ENCODE data around the gene SPRING1.

Gene SPRING1

DNA sequence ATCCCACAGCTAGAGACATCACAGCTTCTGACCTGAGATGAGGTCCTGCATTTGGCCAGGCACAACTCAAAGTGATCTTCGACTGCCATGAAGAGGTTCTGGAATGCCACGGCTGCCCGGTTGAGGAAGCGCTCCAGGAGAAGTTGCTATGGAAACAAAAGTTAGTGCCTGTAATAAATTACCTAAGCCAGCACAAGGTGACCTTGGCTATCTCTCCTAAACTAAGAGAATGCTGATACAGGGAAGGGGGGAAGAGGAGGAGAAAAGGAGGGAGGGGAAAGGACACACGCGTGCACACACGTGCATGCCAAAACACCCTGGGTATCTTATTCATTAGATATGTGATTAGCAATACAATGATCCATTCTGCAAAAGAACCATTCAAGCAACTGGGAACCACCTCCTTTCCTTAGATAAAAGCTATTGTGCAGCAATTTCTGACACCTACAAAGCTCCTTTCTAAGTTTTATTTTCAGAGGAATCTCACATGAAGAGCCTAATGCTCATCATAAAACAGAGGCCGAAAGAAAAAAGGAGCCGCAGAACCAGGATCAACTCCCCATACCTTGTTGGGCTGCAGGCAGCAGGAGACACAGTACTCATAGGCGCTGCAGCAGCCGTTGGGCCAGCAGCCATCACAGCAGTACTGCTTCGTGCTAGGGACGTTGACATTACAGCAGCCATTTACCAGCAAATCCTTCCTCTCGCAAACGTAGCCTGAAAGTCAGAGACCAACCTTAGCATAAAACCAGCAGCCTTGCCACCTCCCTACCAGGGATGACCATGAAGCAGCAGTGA, 17.9 kb downstream of the SPRING1 start:
- no peaks in the 10 kb centered on the region for H3K27me3 ChIP-seq (ENCODE audit: insufficient read depth, low read length, poor library complexity, severe bottlenecking)
- no peak overlapping the region for H3K4me3 ChIP-seq (ENCODE audit: low read length, poor library complexity, severe bottlenecking)
- no peaks in the 10 kb centered on the region for H4K20me1 ChIP-seq (ENCODE audit: insufficient read depth, low read length, poor library complexity, severe bottlenecking)
- H3K79me2 ChIP-seq (ENCODE audit: insufficient read depth, low read length): peaks cover 6% of the 10 kb centered on the region
- H3K4me2 ChIP-seq (ENCODE audit: low read depth, low read length, poor library complexity, severe bottlenecking): no peak overlapping the region
- H3K36me3 ChIP-seq (ENCODE audit: insufficient read depth, low read length): peaks cover 77% of the 10 kb centered on the region
- no peaks in the 10 kb centered on the region for H3K9me2 ChIP-seq (replicated peaks; ENCODE audit: low read depth, low read length)
- no peaks in the 10 kb centered on the region for H3K4me1 ChIP-seq (ENCODE audit: insufficient read depth, low read length, poor library complexity, severe bottlenecking)
- no peaks in the 10 kb centered on the region for H3F3A ChIP-seq (ENCODE audit: low read depth)
- no peak overlapping the region for H2AFZ ChIP-seq (ENCODE audit: low read length)
- H3K9me3 ChIP-seq (ENCODE audit: insufficient read depth, low read depth, low read length): no peaks in the 10 kb centered on the region
- no peak overlapping the region for H3K9ac ChIP-seq (ENCODE audit: low read depth, low read length, poor library complexity, severe bottlenecking)
- TF ChIP-seq EZH2phosphoT487 (IDR thresholded peaks at IDR 0.05; ENCODE audit: borderline replicate concordance): no peak
- TF ChIP-seq, protein P1, sequence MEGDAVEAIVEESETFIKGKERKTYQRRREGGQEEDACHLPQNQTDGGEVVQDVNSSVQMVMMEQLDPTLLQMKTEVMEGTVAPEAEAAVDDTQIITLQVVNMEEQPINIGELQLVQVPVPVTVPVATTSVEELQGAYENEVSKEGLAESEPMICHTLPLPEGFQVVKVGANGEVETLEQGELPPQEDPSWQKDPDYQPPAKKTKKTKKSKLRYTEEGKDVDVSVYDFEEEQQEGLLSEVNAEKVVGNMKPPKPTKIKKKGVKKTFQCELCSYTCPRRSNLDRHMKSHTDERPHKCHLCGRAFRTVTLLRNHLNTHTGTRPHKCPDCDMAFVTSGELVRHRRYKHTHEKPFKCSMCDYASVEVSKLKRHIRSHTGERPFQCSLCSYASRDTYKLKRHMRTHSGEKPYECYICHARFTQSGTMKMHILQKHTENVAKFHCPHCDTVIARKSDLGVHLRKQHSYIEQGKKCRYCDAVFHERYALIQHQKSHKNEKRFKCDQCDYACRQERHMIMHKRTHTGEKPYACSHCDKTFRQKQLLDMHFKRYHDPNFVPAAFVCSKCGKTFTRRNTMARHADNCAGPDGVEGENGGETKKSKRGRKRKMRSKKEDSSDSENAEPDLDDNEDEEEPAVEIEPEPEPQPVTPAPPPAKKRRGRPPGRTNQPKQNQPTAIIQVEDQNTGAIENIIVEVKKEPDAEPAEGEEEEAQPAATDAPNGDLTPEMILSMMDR (conservative IDR thresholded peaks at IDR 0.05; ENCODE audit: low read length): no peak

DNA sequence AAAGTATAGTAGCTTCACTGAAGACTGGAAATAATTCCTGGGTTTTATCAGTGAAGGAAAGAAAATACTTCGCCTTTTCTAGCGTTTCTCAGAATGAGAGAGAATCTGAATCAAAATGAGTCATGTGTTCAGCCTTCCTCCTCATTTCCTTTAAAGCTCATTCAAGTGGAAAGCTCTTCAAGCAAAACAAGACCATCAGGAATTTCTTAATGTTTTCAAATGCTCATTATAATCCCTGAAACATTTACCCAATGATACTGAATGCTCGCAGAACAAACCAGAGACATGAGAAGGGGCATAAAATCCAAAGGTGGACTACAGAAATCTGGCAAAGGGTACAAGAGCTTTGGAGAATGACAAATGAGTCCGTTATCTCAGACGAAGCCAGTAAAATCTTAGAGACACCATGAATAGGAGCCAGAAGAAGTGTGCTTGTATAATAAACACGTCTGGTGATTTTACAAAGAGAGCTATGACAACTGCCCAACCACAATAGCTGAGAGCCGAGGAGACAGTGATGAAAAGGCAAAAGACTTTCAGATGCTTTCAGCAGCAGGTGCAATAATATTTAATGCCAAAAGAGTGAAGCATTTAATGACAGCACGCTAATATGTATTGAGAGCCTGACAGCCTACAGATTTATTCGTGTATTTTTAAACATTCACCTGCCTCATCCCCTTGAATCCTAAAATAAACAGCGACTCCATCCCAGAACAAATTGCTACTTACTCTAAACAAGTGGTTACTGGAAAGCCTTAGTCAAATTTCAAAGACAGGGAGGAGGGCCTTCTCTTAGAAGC, 19.0 kb downstream of the SPRING1 start:
- H3K9me3 ChIP-seq (ENCODE audit: insufficient read depth, low read depth, low read length): no peaks in the 10 kb centered on the region
- no peaks in the 10 kb centered on the region for H4K20me1 ChIP-seq (ENCODE audit: insufficient read depth, low read length, poor library complexity, severe bottlenecking)
- no peaks in the 10 kb centered on the region for H3K79me2 ChIP-seq (ENCODE audit: insufficient read depth, low read length)
- H3K9me2 ChIP-seq (replicated peaks; ENCODE audit: low read depth, low read length): no peaks in the 10 kb centered on the region
- TF ChIP-seq EZH2phosphoT487 (IDR thresholded peaks at IDR 0.05; ENCODE audit: borderline replicate concordance): no peak
- TF ChIP-seq, protein P1 (conservative IDR thresholded peaks at IDR 0.05; ENCODE audit: low read length): no peak
- H3K27me3 ChIP-seq (ENCODE audit: insufficient read depth, low read length, poor library complexity, severe bottlenecking): no peaks in the 10 kb centered on the region
- H2AFZ ChIP-seq (ENCODE audit: low read length): no peak overlapping the region
- no peaks in the 10 kb centered on the region for H3K4me1 ChIP-seq (ENCODE audit: insufficient read depth, low read length, poor library complexity, severe bottlenecking)
- no peak overlapping the region for H3K9ac ChIP-seq (ENCODE audit: low read depth, low read length, poor library complexity, severe bottlenecking)
- H3K4me3 ChIP-seq (ENCODE audit: low read length, poor library complexity, severe bottlenecking): no peak overlapping the region
- H3K4me2 ChIP-seq (ENCODE audit: low read depth, low read length, poor library complexity, severe bottlenecking): no peak overlapping the region
- no peaks in the 10 kb centered on the region for H3F3A ChIP-seq (ENCODE audit: low read depth)
- peaks cover 77% of the 10 kb centered on the region for H3K36me3 ChIP-seq (ENCODE audit: insufficient read depth, low read length)

DNA sequence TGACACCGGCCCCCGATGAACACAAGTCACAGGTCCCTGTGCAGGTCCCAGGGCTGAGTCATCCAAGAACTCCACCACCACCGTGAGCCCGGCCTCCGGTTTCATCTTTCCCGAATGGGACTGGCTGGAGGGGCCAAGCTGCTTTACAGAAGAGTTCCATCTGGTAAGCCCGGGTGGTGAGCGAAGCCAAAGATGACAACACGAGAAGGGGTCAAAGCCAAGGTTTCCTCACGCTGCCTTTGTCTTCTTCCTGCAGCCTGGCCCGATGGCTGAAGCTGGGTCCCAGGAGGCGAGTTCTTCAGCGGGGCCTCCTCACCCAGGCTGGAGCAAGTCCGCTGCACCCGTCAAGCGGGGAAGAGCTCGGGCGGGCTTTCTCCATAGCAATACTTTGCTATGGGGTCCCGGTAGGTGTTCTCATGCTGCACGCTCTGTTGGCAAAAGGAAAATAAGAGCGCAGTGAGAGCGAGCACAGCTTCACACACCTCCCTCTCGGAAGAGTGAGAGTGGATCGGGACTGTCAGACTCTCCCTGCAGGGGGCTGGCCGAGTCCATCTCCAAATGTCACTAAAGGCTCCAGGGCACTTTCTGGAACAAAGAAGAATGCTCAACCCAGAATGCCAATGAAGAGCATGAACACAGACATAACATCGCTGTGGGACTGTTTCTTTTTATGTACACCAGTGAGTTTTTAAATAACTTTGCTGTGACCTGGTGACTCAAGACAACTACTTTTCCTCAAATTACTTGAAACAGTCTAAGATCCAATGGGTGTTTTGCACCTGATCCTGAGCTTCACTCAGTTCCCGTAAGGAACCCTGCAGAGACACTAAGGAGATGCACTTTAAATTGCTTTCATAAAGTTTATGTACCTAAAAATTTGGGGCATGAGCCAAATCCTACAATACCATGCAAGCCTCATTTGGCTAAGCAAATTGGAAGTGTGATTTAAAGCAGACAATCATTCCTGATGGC, 20.1 kb downstream of the SPRING1 start:
- Histone ChIP-seq H4K20me1 (ENCODE audit: insufficient read depth, low read length, poor library complexity, severe bottlenecking) (no peaks in the 10 kb centered on the region), H3K9ac (ENCODE audit: low read depth, low read length, poor library complexity, severe bottlenecking) (no peak overlapping the region), H3K4me3 (ENCODE audit: low read length, poor library complexity, severe bottlenecking) (no peak overlapping the region), H3K27me3 (ENCODE audit: insufficient read depth, low read length, poor library complexity, severe bottlenecking) (no peaks in the 10 kb centered on the region), H3K4me2 (ENCODE audit: low read depth, low read length, poor library complexity, severe bottlenecking) (no peak overlapping the region), H3K9me3 (ENCODE audit: insufficient read depth, low read depth, low read length) (no peaks in the 10 kb centered on the region), H3F3A (ENCODE audit: low read depth) (no peaks in the 10 kb centered on the region), H3K4me1 (ENCODE audit: insufficient read depth, low read length, poor library complexity, severe bottlenecking) (no peaks in the 10 kb centered on the region), H3K9me2 (replicated peaks; ENCODE audit: low read depth, low read length) (no peaks in the 10 kb centered on the region), H3K36me3 (ENCODE audit: insufficient read depth, low read length) (peaks cover 76% of the 10 kb centered on the region), H2AFZ (ENCODE audit: low read length) (no peak overlapping the region), H3K79me2 (ENCODE audit: insufficient read depth, low read length) (no peaks in the 10 kb centered on the region)
- TF ChIP-seq EZH2phosphoT487 (IDR thresholded peaks at IDR 0.05; ENCODE audit: borderline replicate concordance): no peak
- TF ChIP-seq, protein P1 (conservative IDR thresholded peaks at IDR 0.05; ENCODE audit: low read length): no peak
